GM19372 (cell line): ENCODE data around the gene COQ10A.
A peak's percentile ranks its signal among the peaks of the same experiment; 100 is the strongest.
"Not testable (repeated sequence)": the region's sequence is repeated elsewhere in the genome, so short reads cannot be mapped to it uniquely, and the experiment has no call there.

ENCODE experiments used
- ATAC-seq: cut with Tn5 transposase; IDR thresholded peaks from one replicate; pipeline ENCODE4 v1.9.1; 2021; ENCODE audit warnings: mild to moderate bottlenecking, low read depth, moderate library complexity; ENCODE audit not compliant: unreplicated experiment

Gene COQ10A

GRCh38 chr12:56242986-56243385 lies 23.8 kb upstream of the COQ10A start:
- no peak for ATAC-seq

GRCh38 chr12:56243731-56244181 lies 23.0 kb upstream of the COQ10A start:
- ATAC-seq = no peak

- ATAC-seq = no peak
Observed at GRCh38 chr12:56244494-56244893, 22.2 kb upstream of the COQ10A start.

- ATAC-seq = no peak
Observed at GRCh38 chr12:56247923-56248322, 18.8 kb upstream of the COQ10A start.

GRCh38 chr12:56248711-56249110 lies 18.0 kb upstream of the COQ10A start:
- ATAC-seq = no peak

- no peak for ATAC-seq
Observed at GRCh38 chr12:56252649-56253048, 14.1 kb upstream of the COQ10A start.

- no peak for ATAC-seq
Observed at GRCh38 chr12:56253091-56253490, 13.7 kb upstream of the COQ10A start.

GRCh38 chr12:56255671-56256070 lies 11.1 kb upstream of the COQ10A start:
- no peak for ATAC-seq

GRCh38 chr12:56256326-56256960 lies 10.3 kb upstream of the COQ10A start:
- no peak for ATAC-seq

- no peak for ATAC-seq
Observed at GRCh38 chr12:56257071-56257470, 9.7 kb upstream of the COQ10A start.

GRCh38 chr12:56257491-56258067 lies 9.2 kb upstream of the COQ10A start:
- no peak for ATAC-seq

- ATAC-seq = peak; percentile 83
Observed at GRCh38 chr12:56258068-56258819, 8.5 kb upstream of the COQ10A start, which contains the start of gene ANKRD52. Gene ANKRD52 (minus strand): TSS chr12:56258384. CDS start chr12:56258269, 115 bp downstream.

- ATAC-seq = no peak
Observed at GRCh38 chr12:56258820-56259183, 7.9 kb upstream of the COQ10A start.

GRCh38 chr12:56260380-56260779 lies 6.4 kb upstream of the COQ10A start:
- ATAC-seq = no peak

- no peak for ATAC-seq
Observed at GRCh38 chr12:56260921-56261320, 5.8 kb upstream of the COQ10A start.

- no peak for ATAC-seq
Observed at GRCh38 chr12:56261503-56262232, 5.1 kb upstream of the COQ10A start.

GRCh38 chr12:56262955-56263354 lies 3.8 kb upstream of the COQ10A start:
- ATAC-seq = not testable (repeated sequence)

- ATAC-seq = not testable (repeated sequence)
Observed at GRCh38 chr12:56266068-56266692, 562 bp upstream of the COQ10A start.

GRCh38 chr12:56267443-56268071 lies 815 bp downstream of the COQ10A start:
- ATAC-seq = peak; percentile 15

GRCh38 chr12:56271031-56271430 lies 4.3 kb downstream of the COQ10A start:
- ATAC-seq = no peak
